Activated T-cell treated with anti-CD3 and anti-CD28 coated beads, Interleukin-2, amount 50 U/mL, for 72 hours (primary cell): ENCODE data around the gene CCDC177. TPM values are rescaled to one million over a fixed set of nuclear protein-coding genes. Genes with fewer than 3 reads are reported as not detected.

Experiments used
- ATAC-seq, 2 donors: fragments of 150-1000 bp; cut with Tn5 transposase; replicated peaks in 1 of 2; 2 replicates each; pipeline ENCODE4 v1.10.0; 2021; ENCODE audit warnings: moderate library complexity in 2 of 2, mild to moderate bottlenecking in 1 of 2
- DNase-seq, 2 donors: peaks; one replicate each; pipeline ENCODE4 v3.0.0; 2021 to 2022; ENCODE audit warnings: mixed read lengths in 1 of 2
- H3K27ac Mint-ChIP-seq: one replicate; pipeline ENCODE4 v1.8.0; 2022; ENCODE audit warnings: mild to moderate bottlenecking, moderate library complexity, mixed read lengths
- H3K27me3 Mint-ChIP-seq: one replicate; pipeline ENCODE4 v1.8.0; 2022; ENCODE audit warnings: low read depth, mixed read lengths
- H3K36me3 Mint-ChIP-seq, 2 donors: one replicate each; pipeline ENCODE4 v1.8.0; 2022; ENCODE audit warnings: mixed read lengths in 2 of 2, mild to moderate bottlenecking in 1 of 2; ENCODE audit not compliant: insufficient read depth in 2 of 2
- H3K4me1 Mint-ChIP-seq: one replicate; pipeline ENCODE4 v1.8.0; 2022; ENCODE audit warnings: low read depth, mixed read lengths
- H3K4me3 Mint-ChIP-seq, 2 donors: one replicate each; pipeline ENCODE4 v1.8.0; 2022; ENCODE audit warnings: mild to moderate bottlenecking in 2 of 2, mixed read lengths in 2 of 2, moderate library complexity in 2 of 2
- H3K9me3 Mint-ChIP-seq, 2 donors: one replicate each; pipeline ENCODE4 v1.8.0; 2022; ENCODE audit warnings: mixed read lengths in 2 of 2
- total RNA-seq, 2 donors: library from RNA; stranded (reverse); gene quantifications; one replicate each; pipeline ENCODE4 v1.2.3, GENCODE V29; 2022

Gene CCDC177
- total RNA-seq, 2 donors from 2014 or later, result not detected

DNA sequence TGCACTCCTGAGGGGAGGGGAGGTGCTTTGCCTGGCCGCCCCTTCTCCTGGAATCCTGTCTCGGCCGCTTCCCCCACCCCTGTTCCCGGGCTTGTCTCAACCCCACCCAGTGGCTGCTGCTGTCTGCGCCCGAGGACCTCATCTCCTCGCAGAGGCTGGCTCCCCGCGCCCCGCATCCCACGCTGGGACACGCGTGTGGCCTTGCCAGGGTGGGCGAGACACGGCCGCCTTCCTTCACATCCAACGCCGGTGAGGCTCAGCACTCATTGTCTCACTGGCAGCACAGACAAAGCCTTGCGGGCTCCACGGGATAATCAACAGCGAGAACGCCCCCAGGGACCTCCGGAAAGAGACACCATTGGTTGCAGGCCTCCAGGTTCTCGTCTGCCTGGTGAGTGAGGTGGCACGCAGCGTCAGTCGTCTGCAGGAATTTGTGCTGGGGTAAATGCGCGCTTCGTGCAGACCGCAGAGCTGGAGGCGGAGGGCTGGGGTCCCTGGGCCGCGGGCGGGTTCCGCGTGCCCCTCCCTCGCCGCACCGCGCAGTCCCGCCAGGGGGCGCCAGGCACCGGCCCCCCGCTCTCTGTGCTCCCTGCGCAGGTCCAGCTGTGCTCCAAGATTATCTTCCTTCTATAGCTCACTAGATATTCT lies 26.8 kb downstream of the CCDC177 start:
- DNase-seq (peak; percentile 47), ATAC-seq (peak; percentile 50 to 64)
- Mint-ChIP-seq H3K4me3 (peak overlapping the region in 1 of 2 donors; percentile 24), H3K27ac (no peak overlapping the region), H3K36me3 (no peaks in the 10 kb centered on the region), H3K9me3 (no peaks in the 10 kb centered on the region), H3K4me1 (peaks cover 15% of the 10 kb centered on the region), H3K27me3 (peaks cover 55% of the 10 kb centered on the region)

DNA sequence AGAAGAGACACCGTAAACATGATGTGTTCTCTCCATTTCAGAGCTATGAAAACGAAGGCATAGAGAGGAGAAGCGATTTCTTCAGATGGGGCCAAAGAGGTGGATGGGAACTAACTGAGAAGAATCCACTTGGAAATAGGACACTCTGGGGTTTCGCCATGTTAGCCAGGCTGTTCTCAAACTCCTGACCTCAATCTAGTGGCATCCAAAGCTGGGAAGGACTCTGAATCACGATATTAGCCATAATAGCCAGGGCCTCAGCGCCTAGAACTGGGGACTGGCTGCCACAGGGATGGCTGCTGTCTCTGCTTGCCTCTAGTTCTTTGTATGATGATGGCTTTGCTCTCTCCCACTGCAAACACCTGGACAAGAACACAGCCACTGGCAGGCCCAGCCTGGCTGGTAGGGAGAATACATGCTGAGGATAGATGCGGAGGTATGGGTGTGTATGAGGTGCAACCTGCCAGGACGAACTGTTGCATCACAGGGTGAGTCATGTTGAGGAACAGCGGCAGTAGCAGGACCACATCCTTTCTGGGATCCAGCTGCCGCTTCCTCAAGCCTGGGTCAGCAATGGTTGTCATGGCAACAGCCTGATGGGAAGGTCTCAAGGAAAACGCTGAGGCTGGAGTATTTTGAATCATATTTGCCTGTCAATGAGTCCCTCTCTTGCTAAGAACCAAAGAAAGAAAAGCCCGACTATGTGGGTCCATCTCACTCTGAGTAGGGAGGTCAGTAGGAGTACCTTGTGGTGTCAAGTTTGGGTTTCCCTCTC lies 31.1 kb downstream of the CCDC177 start:
- Mint-ChIP-seq H3K9me3 (no peaks in the 10 kb centered on the region), H3K36me3 (no peaks in the 10 kb centered on the region), H3K27ac (no peak overlapping the region), H3K4me1 (peaks cover 15% of the 10 kb centered on the region), H3K27me3 (peaks cover 42% of the 10 kb centered on the region), H3K4me3 (no peak overlapping the region)
- ATAC-seq (peak; percentile 88), DNase-seq (peak; percentile 55 to 56)

DNA sequence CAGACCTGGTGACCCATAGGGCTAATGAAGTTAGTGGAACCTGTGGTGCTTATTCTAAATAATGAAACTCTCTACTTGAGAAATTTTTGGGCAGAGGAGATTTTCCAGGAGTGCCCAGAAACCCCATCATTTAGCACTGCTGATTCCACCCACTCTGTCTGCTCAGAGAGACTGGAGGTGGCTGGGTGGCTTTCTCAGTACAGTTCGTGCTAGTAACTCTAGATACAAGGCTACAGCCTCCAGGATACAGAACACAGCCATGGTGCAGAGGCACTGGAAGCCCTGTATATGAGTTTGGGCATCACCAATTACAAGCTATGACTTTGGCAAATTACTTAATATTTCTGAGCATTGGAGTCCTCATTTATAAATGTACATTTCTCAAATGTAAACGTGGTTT lies 32.4 kb downstream of the CCDC177 start:
- H3K4me1 Mint-ChIP-seq, result peaks cover 15% of the 10 kb centered on the region
- H3K9me3 Mint-ChIP-seq, result no peaks in the 10 kb centered on the region
- peaks cover 53% of the 10 kb centered on the region for H3K27me3 Mint-ChIP-seq
- DNase-seq (no peak), ATAC-seq (no peak)
- no peak overlapping the region for H3K4me3 Mint-ChIP-seq
- no peaks in the 10 kb centered on the region for H3K36me3 Mint-ChIP-seq
- no peak overlapping the region for H3K27ac Mint-ChIP-seq

DNA sequence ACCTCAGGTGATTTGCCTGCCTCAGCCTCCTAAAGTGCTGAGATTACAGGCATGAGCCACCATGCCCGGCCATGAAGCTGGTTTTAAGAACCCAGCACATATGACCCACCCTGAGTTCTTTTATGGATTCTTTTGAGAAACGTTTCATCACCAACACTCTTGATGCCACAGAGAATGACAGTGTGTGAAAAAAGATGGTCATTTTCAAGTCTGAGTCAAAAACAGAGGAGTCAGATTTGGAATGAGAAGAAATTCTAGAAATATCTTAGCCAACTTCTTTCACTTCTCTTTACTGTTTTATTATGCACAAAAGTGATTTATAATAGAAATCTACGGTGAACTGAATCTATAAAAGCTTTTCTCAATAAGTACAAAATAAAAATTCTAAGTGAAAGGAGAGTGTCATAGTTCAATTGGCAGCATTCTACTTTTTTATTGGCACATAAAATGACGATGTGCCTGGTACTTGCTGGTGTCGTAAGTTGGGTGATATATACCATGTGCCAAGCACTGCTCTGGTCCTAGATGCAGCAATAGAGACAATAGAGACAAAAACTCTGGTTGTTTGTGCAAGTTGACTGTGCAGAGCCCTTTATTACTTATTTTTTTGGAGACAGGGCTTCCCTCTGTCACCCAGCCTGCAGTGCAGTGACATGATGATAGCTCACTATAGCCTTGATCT lies 33.9 kb downstream of the CCDC177 start:
- Mint-ChIP-seq H3K27ac (no peak overlapping the region), H3K4me3 (no peak overlapping the region), H3K4me1 (peaks cover 15% of the 10 kb centered on the region), H3K9me3 (no peaks in the 10 kb centered on the region), H3K36me3 (no peaks in the 10 kb centered on the region), H3K27me3 (peaks cover 39% of the 10 kb centered on the region)
- ATAC-seq (peak in 1 of 2 donors; percentile 33), DNase-seq (no peak)

DNA sequence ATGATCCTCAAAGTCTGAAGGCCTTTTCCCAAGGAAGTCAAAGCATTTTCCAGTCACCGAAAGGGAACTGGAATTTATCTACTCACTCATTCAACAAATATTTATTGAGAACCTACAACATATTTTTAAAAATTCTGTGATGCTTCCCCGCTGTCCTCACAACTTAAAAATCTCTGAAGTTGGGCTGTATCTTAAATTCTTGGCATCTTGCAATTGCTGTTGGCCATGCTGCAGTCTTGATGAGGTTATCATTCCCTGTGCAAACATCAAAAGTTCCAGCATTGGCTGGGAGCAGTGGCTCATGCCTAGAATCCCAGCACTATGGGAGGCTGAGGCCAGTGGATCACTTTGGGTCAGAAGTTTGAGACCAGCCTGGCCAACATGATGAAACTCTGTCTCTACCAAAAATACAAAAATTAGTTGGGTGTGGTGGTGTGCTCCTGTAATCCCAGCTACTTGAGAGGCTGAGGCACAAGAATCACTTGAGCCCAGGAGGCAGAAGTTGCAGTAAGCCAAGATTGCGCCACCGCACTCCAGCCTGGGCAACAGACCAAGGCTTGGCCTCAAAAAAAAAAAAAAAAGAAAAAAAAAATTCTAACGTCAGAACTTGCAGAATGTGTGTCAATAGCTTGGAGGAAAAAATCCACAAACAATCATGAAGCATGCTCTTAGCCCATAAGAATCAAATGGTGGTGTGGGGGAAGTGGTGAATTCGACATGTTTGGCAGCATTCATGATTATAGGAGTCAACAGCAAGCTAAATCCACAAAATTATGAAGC lies 34.9 kb downstream of the CCDC177 start:
- Mint-ChIP-seq H3K4me3 (no peak overlapping the region), H3K9me3 (no peaks in the 10 kb centered on the region), H3K27me3 (peaks cover 41% of the 10 kb centered on the region), H3K36me3 (no peaks in the 10 kb centered on the region), H3K27ac (no peak overlapping the region), H3K4me1 (peaks cover 15% of the 10 kb centered on the region)
- DNase-seq, result no peak
- no peak for ATAC-seq

DNA sequence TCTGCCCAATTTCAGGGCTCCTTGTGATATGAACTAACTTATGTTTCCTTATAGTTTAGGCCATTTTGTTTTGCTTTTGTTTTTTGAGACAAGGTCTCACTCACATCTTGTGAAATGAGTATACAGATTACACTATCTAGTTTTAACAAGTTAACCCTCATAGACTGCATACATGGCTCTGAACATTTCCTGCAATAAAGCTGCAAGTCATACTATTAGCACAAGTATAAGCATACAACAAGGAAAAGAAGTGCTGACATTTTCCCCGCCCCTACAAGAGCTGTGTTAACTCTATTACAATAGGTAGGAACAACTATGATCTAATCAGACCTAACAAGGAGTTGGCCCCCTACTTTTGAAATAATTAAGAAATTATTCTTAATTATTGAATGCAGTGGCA lies 35.9 kb downstream of the CCDC177 start:
- DNase-seq, result no peak
- H3K27me3 Mint-ChIP-seq, result peaks cover 35% of the 10 kb centered on the region

DNA sequence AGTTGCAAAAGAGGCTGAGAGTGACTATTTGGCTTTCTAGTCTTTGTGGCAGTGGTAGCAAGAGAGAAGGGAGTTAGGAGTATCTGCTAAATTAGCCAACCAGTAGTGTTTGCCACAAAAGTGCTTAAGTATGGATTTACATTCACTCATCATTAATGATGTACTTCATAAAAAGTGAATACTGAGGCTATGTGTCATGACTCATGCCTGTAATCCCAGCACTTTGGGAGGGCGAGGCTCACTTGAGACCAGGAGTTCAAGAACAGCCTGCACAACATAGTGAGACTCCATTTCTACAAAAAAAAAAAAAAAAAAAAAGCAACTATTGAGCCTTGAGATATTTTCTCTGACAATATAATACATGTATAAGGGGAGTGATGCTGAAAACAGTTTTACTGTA lies 36.8 kb downstream of the CCDC177 start:
- ATAC-seq (no peak), DNase-seq (no peak)
- no peak overlapping the region for H3K4me3 Mint-ChIP-seq
- no peak overlapping the region for H3K27ac Mint-ChIP-seq
- peaks cover 39% of the 10 kb centered on the region for H3K27me3 Mint-ChIP-seq
- H3K9me3 Mint-ChIP-seq, result no peaks in the 10 kb centered on the region
- H3K36me3 Mint-ChIP-seq, result no peaks in the 10 kb centered on the region
- H3K4me1 Mint-ChIP-seq, result no peaks in the 10 kb centered on the region

More for the DNA sequence above, 35.9 kb downstream of the CCDC177 start:
- ATAC-seq, result no peak
- Mint-ChIP-seq H3K4me3 (no peak overlapping the region), H3K4me1 (peaks cover 6% of the 10 kb centered on the region), H3K27ac (no peak overlapping the region), H3K9me3 (no peaks in the 10 kb centered on the region), H3K36me3 (no peaks in the 10 kb centered on the region)

DNA sequence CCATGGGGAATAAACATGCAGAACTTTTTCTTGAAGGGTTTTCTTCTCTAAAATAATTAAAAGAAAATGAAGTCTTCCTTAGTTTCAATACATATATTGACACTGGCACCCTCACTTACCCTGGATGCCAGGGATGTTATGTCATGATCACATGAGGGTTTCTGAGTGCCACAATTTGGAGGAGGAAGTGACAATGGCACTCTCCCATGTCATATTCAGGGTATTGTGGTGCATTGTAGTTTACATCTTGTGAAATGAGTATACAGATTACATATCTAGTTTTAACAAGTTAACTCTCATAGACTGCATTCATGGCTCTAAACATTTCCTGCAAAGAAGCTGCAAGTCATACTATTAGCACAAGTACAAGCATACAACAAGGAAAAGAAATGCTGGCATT lies 37.7 kb downstream of the CCDC177 start:
- H3K9me3 Mint-ChIP-seq, result no peaks in the 10 kb centered on the region
- no peak overlapping the region for H3K27ac Mint-ChIP-seq
- H3K36me3 Mint-ChIP-seq, result no peaks in the 10 kb centered on the region
- DNase-seq (no peak), ATAC-seq (peak in 1 of 2 donors; percentile 56)
- H3K4me3 Mint-ChIP-seq, result no peak overlapping the region
- H3K27me3 Mint-ChIP-seq, result peaks cover 32% of the 10 kb centered on the region
- H3K4me1 Mint-ChIP-seq, result no peaks in the 10 kb centered on the region

DNA sequence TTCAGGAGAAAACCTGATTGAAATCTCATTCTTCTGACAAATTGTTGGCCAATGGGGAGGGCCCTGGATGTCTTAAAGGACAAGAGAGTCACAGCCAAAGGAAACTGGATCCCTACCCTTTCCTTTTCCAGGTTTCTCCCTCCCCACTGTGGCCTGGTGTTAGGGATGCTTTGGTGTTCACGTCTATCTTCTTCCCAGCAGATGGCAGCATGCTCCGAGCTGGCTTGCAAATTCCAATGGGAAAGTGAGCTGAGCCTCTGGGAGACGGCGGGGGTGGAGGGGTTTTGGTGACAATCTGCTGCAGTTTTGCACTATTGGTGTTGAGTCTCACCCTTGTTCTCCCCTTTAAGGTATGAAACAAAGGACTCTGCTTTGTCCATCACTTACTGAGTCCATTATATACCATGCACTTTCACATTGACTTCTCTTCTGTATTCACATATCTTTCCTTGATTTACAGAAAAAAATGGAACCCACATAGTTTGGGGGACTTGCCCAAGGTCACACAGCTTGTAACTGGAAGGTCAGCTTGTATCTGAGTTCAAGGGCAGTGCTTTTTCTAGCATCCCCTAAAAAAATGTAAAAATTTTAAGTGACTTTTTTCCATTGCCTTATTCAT lies 39.3 kb downstream of the CCDC177 start:
- Mint-ChIP-seq H3K4me3 (no peak overlapping the region), H3K9me3 (no peaks in the 10 kb centered on the region), H3K4me1 (no peaks in the 10 kb centered on the region), H3K27me3 (peaks cover 32% of the 10 kb centered on the region), H3K36me3 (no peaks in the 10 kb centered on the region), H3K27ac (no peak overlapping the region)
- ATAC-seq (no peak), DNase-seq (no peak)

DNA sequence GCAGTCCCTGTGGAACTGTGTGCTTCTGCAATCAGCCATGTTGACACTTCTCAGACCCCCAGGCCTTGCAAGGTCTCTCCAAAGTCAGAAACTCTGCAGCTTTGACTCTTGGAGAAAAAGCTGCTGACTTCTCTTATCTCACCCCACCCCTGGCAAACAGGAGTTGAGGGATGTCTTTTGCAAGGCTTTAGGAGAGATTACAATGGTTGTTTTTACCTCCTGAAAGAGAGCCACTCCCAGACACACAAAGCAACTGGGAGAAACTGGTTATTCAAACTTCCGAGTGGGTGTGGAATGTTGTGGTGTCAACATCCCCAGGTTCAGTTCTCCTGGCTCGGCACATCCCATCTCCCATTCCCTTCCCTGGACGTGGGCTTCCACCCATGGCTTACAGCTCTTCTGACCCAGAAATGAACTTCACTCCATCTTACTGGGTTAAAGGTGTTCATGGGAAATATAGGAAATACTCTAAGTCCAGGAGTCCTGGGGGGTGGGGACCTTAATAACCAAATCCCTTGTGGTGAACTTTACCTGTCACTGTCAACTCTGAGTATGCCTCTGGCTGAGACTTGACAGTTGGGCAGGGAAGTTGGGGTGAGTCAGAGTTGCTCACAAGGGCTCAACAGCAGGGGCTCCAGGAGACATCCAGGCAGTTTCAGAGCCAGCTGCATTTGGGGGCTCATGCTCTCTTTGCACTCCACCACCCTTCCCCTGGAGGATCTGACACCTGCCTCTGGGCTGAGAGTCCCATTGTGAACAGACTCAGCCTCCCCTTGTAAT lies 41.9 kb downstream of the CCDC177 start:
- Mint-ChIP-seq H3K4me1 (no peaks in the 10 kb centered on the region), H3K4me3 (no peak overlapping the region), H3K27me3 (peaks cover 22% of the 10 kb centered on the region), H3K9me3 (no peaks in the 10 kb centered on the region), H3K36me3 (no peaks in the 10 kb centered on the region), H3K27ac (no peak overlapping the region)
- no peak for ATAC-seq
- DNase-seq, result no peak

DNA sequence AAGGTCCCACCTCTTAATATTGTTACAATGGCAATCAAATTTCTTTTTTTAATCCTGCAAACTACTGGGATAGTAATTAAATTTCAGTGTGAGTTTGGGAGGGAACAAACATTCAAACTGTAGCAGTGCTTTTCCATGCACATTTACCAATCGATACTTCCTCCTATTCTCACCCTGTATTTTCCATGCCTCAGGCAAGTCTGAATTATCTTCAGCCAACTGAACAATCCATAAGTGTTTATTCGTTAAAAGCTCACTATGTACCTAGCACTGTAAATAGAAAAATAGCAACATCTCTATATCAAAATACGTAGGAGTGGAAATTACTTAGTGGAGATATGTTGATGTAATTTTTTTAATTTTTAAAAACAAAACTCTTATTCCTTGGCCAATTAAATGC lies 43.5 kb downstream of the CCDC177 start:
- Mint-ChIP-seq H3K9me3 (no peaks in the 10 kb centered on the region), H3K4me1 (no peaks in the 10 kb centered on the region), H3K36me3 (no peaks in the 10 kb centered on the region), H3K4me3 (no peak overlapping the region), H3K27me3 (peaks cover 18% of the 10 kb centered on the region), H3K27ac (no peak overlapping the region)
- ATAC-seq (no peak), DNase-seq (no peak)

DNA sequence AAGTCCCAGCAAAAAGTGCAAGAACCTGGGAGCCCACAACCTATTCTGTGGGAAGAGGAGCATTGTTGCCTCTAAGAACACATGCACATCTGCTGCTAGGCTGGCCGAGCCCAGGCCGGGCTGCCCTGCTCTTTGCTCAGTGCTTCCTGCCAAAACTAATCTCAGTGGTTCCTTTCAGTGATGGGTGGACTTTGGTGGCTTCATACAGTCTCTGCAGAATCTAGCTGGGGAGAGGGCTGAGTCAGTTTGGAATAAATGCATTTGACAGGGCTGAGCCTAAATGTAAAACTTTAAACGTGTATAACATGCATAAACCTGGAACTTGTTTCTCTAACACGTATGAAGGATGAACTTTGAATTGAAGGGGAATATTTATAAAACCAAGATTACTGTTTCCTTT lies 44.6 kb downstream of the CCDC177 start:
- Mint-ChIP-seq H3K36me3 (no peaks in the 10 kb centered on the region), H3K4me1 (no peaks in the 10 kb centered on the region), H3K27me3 (peaks cover 17% of the 10 kb centered on the region), H3K4me3 (no peak overlapping the region), H3K27ac (no peak overlapping the region), H3K9me3 (no peaks in the 10 kb centered on the region)
- DNase-seq (no peak), ATAC-seq (no peak)
